HEK293 (cell line): Measurements from ENCODE around the gene ETV4.

Experiments
- BCL11A ChIP-seq: fragments of 450-650 bp; formaldehyde crosslinking; IDR thresholded peaks from 2 replicates; pipeline ENCODE4 v1.5.1; 2016; ENCODE audit warnings: low read depth, missing biosample characterization, missing genetic modification characterization
- CTCF ChIP-seq: fragments of 450-650 bp; formaldehyde crosslinking; IDR thresholded peaks from 2 replicates; pipeline ENCODE4 v1.5.1; 2016; ENCODE audit warnings: missing biosample characterization, missing genetic modification characterization
- SP2 ChIP-seq: fragments of 450-650 bp; formaldehyde crosslinking; IDR thresholded peaks from 2 replicates; pipeline ENCODE4 v1.5.1; 2016; ENCODE audit warnings: missing biosample characterization, missing genetic modification characterization
- YY1 ChIP-seq: fragments of 450-650 bp; formaldehyde crosslinking; IDR thresholded peaks from 2 replicates; pipeline ENCODE4 v1.5.1; 2018; ENCODE audit warnings: missing biosample characterization, missing genetic modification characterization
- ZBTB49 ChIP-seq: fragments of 450-650 bp; formaldehyde crosslinking; IDR thresholded peaks from 2 replicates; pipeline ENCODE4 v1.5.1; 2016; ENCODE audit warnings: missing biosample characterization, missing genetic modification characterization, low read depth
- ZNF146 ChIP-seq: fragments of 450-650 bp; formaldehyde crosslinking; IDR thresholded peaks from 2 replicates; pipeline ENCODE4 v1.5.1; 2016; ENCODE audit warnings: missing biosample characterization, missing genetic modification characterization
- ZNF24 ChIP-seq: fragments of 450-650 bp; formaldehyde crosslinking; IDR thresholded peaks from 2 replicates; pipeline ENCODE4 v1.5.1; 2016; ENCODE audit warnings: missing biosample characterization, missing genetic modification characterization
- ZNF311 ChIP-seq: fragments of 450-650 bp; formaldehyde crosslinking; IDR thresholded peaks from 2 replicates; pipeline ENCODE4 v1.5.1; 2017; ENCODE audit warnings: missing biosample characterization, missing genetic modification characterization, borderline replicate concordance
- ZNF558 ChIP-seq: fragments of 450-650 bp; formaldehyde crosslinking; IDR thresholded peaks from 2 replicates; pipeline ENCODE4 v1.5.1; 2016; ENCODE audit warnings: missing biosample characterization, missing genetic modification characterization
- ZNF629 ChIP-seq: fragments of 450-650 bp; formaldehyde crosslinking; IDR thresholded peaks from 2 replicates; pipeline ENCODE4 v1.5.1; 2017; ENCODE audit warnings: missing biosample characterization, missing genetic modification characterization
- ZNF704 ChIP-seq: fragments of 450-650 bp; formaldehyde crosslinking; IDR thresholded peaks from 2 replicates; pipeline ENCODE4 v1.5.1; 2016; ENCODE audit warnings: missing biosample characterization, missing genetic modification characterization
- TF ChIP-seq, protein P1 (sequence below): sonication (generic); formaldehyde crosslinking; IDR thresholded peaks from 2 replicates; pipeline ENCODE4 v1.8.1; 2022; ENCODE audit warnings: mild to moderate bottlenecking, moderate library complexity, missing genetic modification reagents

DNA sequence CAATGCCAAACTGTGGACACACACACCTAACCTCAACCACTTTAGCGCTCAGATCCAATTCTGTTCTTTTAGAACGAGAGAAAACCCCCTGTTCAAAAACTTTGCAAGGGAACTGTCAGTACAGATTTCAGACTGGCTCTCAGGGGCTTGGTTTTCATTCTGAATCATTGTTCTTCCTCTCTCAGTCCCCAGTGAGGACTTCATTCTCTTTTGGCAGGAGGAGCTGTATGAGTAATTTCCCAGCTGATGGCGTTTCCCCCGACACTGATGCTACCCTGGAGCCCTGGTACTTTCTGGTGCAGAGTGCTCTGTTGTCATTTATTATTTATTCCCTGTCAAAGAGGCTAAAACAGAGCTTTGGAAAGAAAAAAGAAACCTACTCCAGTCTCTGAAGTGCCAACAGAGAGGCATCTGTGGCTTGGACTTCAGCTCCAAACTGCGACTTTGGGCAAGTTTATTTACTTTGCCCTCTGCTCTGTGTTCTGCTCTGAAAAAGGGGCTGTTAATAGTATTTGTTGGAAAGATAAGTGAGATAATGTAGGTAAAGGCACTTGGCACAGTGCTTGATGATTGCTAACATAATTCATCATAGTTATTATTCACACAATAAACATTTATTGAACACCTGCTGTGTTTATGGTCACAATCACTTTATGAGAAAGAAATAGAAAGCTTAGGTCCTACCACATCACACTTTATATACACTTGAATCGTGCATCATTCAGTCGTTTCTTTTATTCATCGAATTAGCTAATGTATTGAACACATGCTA lies 28.3 kb downstream of the ETV4 start:
- TF ChIP-seq ZNF629 (0 out of 2 replicates have a peak, but pooled peaks have one; percentile 37), ZNF558 (tag by site-specific recombination) (no peak), CTCF (tag by site-specific recombination) (no peak), ZNF146 (tag by site-specific recombination) (no peak), ZNF24 (tag by site-specific recombination) (peak; percentile 56; the same call in 1 of the 2 replicates), ZNF311 (tag by site-specific recombination) (no peak), SP2 (tag by site-specific recombination) (no peak), YY1 (tag by site-specific recombination) (no peak), ZBTB49 (tag by site-specific recombination) (no peak), BCL11A (no peak; the same call in 1 of the 2 replicates), ZNF704 (no peak)
- TF ChIP-seq, protein P1, sequence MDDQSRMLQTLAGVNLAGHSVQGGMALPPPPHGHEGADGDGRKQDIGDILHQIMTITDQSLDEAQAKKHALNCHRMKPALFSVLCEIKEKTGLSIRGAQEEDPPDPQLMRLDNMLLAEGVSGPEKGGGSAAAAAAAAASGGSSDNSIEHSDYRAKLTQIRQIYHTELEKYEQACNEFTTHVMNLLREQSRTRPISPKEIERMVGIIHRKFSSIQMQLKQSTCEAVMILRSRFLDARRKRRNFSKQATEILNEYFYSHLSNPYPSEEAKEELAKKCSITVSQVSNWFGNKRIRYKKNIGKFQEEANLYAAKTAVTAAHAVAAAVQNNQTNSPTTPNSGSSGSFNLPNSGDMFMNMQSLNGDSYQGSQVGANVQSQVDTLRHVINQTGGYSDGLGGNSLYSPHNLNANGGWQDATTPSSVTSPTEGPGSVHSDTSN (CRISPR knock-in tag) = no peak
